ENCODE data around the gene JAKMIP2.
"Not testable (repeated sequence)": the region's sequence is repeated elsewhere in the genome, so short reads cannot be mapped to it uniquely, and the experiment has no call there.

Gene JAKMIP2

DNA sequence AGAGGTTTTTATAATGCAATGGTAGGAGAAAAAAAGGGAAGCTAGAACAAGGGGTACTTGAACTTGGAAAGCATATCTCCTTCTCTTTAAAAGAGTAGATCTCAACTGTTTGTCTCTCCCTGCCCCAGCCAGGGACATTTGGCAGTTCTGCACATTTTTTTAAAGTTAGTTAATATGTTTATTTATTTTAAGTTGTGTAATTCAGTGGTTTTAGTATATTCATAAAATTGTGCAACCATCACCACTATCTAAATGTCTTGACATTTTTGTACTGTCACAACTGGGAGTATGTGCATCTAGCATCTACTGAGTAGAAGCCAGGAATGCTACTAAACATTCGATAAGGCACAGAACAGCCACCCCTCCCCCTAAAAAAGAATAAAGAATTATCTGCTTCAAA is 169.2 kb downstream of the JAKMIP2 start:
- peaks cover 11% of the 10 kb centered on the region for H3K36me3 ChIP-seq (ENCODE audit: control insufficient read depth, insufficient read depth, low read length)
- no peak overlapping the region for H3K4me3 ChIP-seq (ENCODE audit: extremely low read depth, insufficient read depth, low read length, poor library complexity, severe bottlenecking)
- no peak overlapping the region for H3K27ac ChIP-seq (ENCODE audit: low read depth, low read length, severe bottlenecking)
- no CpG with 5 or more reads among the region's 1 CpG for WGBS, 2 experiments (ENCODE audit: insufficient coverage in 2 of 2)
- H3K4me1 ChIP-seq (ENCODE audit: control insufficient read depth, insufficient read depth, low read length, poor library complexity, severe bottlenecking) = no peaks in the 10 kb centered on the region
- no peaks in the 10 kb centered on the region for H3K9me3 ChIP-seq (ENCODE audit: control insufficient read depth, low read length)

DNA sequence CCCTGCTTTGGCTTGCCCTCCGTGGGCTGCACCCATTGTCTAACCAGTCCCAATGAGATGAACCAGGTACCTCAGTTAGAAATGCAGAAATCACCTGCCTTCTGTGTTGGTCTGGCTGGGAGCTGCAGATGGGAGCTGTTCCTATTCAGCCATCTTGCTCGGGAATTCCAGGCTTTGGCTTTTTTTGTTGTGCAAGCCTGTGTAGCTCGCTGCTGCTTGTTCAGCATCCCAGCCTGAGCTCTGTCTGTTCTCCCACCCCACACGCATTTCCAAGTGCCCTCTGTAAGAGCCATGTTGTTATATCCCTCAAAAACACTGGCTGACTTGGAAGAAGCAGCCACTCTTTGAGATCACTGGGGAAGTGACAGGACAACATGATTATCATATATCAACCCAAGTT is 171.0 kb downstream of the JAKMIP2 start:
- H3K9me3 ChIP-seq (ENCODE audit: control insufficient read depth, low read length) = no peaks in the 10 kb centered on the region
- H3K27ac ChIP-seq (ENCODE audit: low read depth, low read length, severe bottlenecking) = no peak overlapping the region
- 85 to 94% methylated on average over 4 of the region's 4 CpGs for WGBS, 2 experiments (ENCODE audit: insufficient coverage in 2 of 2)
- no peak overlapping the region for H3K4me3 ChIP-seq (ENCODE audit: extremely low read depth, insufficient read depth, low read length, poor library complexity, severe bottlenecking)
- H3K36me3 ChIP-seq (ENCODE audit: control insufficient read depth, insufficient read depth, low read length) = peaks cover 7% of the 10 kb centered on the region
- H3K4me1 ChIP-seq (ENCODE audit: control insufficient read depth, insufficient read depth, low read length, poor library complexity, severe bottlenecking) = no peaks in the 10 kb centered on the region

- no peak overlapping the region for H3K27ac ChIP-seq (ENCODE audit: low read depth, low read length, severe bottlenecking)
- no peaks in the 10 kb centered on the region for H3K4me1 ChIP-seq (ENCODE audit: control insufficient read depth, insufficient read depth, low read length, poor library complexity, severe bottlenecking)
- H3K36me3 ChIP-seq (ENCODE audit: control insufficient read depth, insufficient read depth, low read length) = peaks cover 7% of the 10 kb centered on the region
- H3K4me3 ChIP-seq (ENCODE audit: extremely low read depth, insufficient read depth, low read length, poor library complexity, severe bottlenecking) = no peak overlapping the region
- WGBS, 2 experiments (ENCODE audit: insufficient coverage in 2 of 2) = 93 to 95% methylated on average over 2 of the region's 3 CpGs
- H3K9me3 ChIP-seq (ENCODE audit: control insufficient read depth, low read length) = no peaks in the 10 kb centered on the region
These were observed 171.7 kb downstream of the JAKMIP2 start for GRCh38 chr5:147610798-147611197.

- WGBS, 2 experiments (ENCODE audit: insufficient coverage in 2 of 2) = 0% methylated on average over 1 of the region's 1 CpG; no CpG with 5 or more reads in 1 of the 2 experiments
- H3K27ac ChIP-seq (ENCODE audit: low read depth, low read length, severe bottlenecking) = no peak overlapping the region
- no peak overlapping the region for H3K4me3 ChIP-seq (ENCODE audit: extremely low read depth, insufficient read depth, low read length, poor library complexity, severe bottlenecking)
- H3K4me1 ChIP-seq (ENCODE audit: control insufficient read depth, insufficient read depth, low read length, poor library complexity, severe bottlenecking) = no peaks in the 10 kb centered on the region
- H3K9me3 ChIP-seq (ENCODE audit: control insufficient read depth, low read length) = no peaks in the 10 kb centered on the region
- H3K36me3 ChIP-seq (ENCODE audit: control insufficient read depth, insufficient read depth, low read length) = no peaks in the 10 kb centered on the region
These were observed 180.9 kb downstream of the JAKMIP2 start for GRCh38 chr5:147601652-147602051.

GRCh38 chr5:147591120-147591519 is 191.4 kb downstream of the JAKMIP2 start:
- H3K4me1 ChIP-seq (ENCODE audit: control insufficient read depth, insufficient read depth, low read length, poor library complexity, severe bottlenecking) = no peaks in the 10 kb centered on the region
- H3K9me3 ChIP-seq (ENCODE audit: control insufficient read depth, low read length) = no peaks in the 10 kb centered on the region
- H3K36me3 ChIP-seq (ENCODE audit: control insufficient read depth, insufficient read depth, low read length) = peaks cover 5% of the 10 kb centered on the region
- no peak overlapping the region for H3K27ac ChIP-seq (ENCODE audit: low read depth, low read length, severe bottlenecking)
- no CpG with 5 or more reads among the region's 1 CpG for WGBS, 2 experiments (ENCODE audit: insufficient coverage in 2 of 2)
- H3K4me3 ChIP-seq (ENCODE audit: extremely low read depth, insufficient read depth, low read length, poor library complexity, severe bottlenecking) = no peak overlapping the region

- H3K9me3 ChIP-seq (ENCODE audit: control insufficient read depth, low read length) = no peaks in the 10 kb centered on the region
- no peaks in the 10 kb centered on the region for H3K4me1 ChIP-seq (ENCODE audit: control insufficient read depth, insufficient read depth, low read length, poor library complexity, severe bottlenecking)
- no peak overlapping the region for H3K4me3 ChIP-seq (ENCODE audit: extremely low read depth, insufficient read depth, low read length, poor library complexity, severe bottlenecking)
- H3K27ac ChIP-seq (ENCODE audit: low read depth, low read length, severe bottlenecking) = no peak overlapping the region
- peaks cover 3% of the 10 kb centered on the region for H3K36me3 ChIP-seq (ENCODE audit: control insufficient read depth, insufficient read depth, low read length)
These were observed 192.4 kb downstream of the JAKMIP2 start for GRCh38 chr5:147590096-147590495.

DNA sequence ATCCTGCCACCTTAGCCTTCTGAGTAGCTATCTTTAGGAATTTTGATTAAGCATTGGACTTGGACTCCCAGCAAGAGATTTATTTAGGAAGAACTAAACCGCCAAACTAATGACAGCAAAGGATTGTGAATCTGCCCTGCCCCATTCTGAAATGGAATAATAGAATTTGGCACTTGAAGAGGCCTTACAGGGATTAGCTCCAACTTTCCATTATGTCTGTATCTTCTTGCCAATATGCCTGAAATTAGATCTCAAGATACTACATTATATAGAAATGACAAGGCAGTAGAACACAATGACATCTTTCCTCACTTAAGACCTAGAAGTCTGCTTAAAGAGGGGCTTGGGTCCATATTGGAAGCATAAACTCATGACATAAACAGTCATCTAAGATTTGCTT is 195.7 kb downstream of the JAKMIP2 start:
- Histone ChIP-seq H3K36me3 (ENCODE audit: control insufficient read depth, insufficient read depth, low read length) (no peaks in the 10 kb centered on the region), H3K4me1 (ENCODE audit: control insufficient read depth, insufficient read depth, low read length, poor library complexity, severe bottlenecking) (no peaks in the 10 kb centered on the region), H3K27ac (ENCODE audit: low read depth, low read length, severe bottlenecking) (no peak overlapping the region), H3K9me3 (ENCODE audit: control insufficient read depth, low read length) (no peaks in the 10 kb centered on the region), H3K4me3 (ENCODE audit: extremely low read depth, insufficient read depth, low read length, poor library complexity, severe bottlenecking) (no peak overlapping the region)
- WGBS, 2 experiments (ENCODE audit: insufficient coverage in 2 of 2) = 86 to 100% methylated on average over 1 of the region's 1 CpG

DNA sequence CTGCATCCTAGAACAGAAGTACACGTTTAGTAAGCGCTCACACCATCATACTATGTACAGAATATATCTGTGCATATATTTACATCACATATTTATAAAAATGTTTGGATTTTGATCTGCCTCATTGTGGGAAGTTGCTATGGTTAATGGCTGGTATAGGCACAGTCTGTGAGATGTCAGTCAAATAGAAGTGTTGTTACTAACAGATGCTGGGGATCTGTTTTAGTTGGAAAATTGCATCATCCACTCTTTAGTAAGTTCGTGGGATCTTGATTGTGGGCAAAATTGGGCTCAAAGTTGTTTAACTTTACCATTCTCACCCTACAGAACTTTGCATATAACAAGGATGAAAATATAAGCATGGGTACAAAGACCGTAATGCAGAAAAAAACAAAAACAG is 196.3 kb downstream of the JAKMIP2 start:
- H3K4me1 ChIP-seq (ENCODE audit: control insufficient read depth, insufficient read depth, low read length, poor library complexity, severe bottlenecking) = no peaks in the 10 kb centered on the region
- no CpG with 5 or more reads among the region's 4 CpGs for WGBS, 2 experiments (ENCODE audit: insufficient coverage in 2 of 2)
- H3K36me3 ChIP-seq (ENCODE audit: control insufficient read depth, insufficient read depth, low read length) = no peaks in the 10 kb centered on the region
- no peak overlapping the region for H3K27ac ChIP-seq (ENCODE audit: low read depth, low read length, severe bottlenecking)
- H3K9me3 ChIP-seq (ENCODE audit: control insufficient read depth, low read length) = no peaks in the 10 kb centered on the region
- H3K4me3 ChIP-seq (ENCODE audit: extremely low read depth, insufficient read depth, low read length, poor library complexity, severe bottlenecking) = no peak overlapping the region

GRCh38 chr5:147582272-147582671 is 200.3 kb downstream of the JAKMIP2 start:
- WGBS, 2 experiments (ENCODE audit: insufficient coverage in 2 of 2) = 71 to 99% methylated on average over 4 of the region's 6 CpGs
- H3K4me3 ChIP-seq (ENCODE audit: extremely low read depth, insufficient read depth, low read length, poor library complexity, severe bottlenecking); H3K27ac ChIP-seq (ENCODE audit: low read depth, low read length, severe bottlenecking); H3K36me3 ChIP-seq (ENCODE audit: control insufficient read depth, insufficient read depth, low read length); H3K9me3 ChIP-seq (ENCODE audit: control insufficient read depth, low read length); H3K4me1 ChIP-seq (ENCODE audit: control insufficient read depth, insufficient read depth, low read length, poor library complexity, severe bottlenecking): not testable (repeated sequence)

- WGBS, 2 experiments (ENCODE audit: insufficient coverage in 2 of 2) = 85 to 91% methylated on average over 7 of the region's 7 CpGs
- not testable (repeated sequence) for H3K36me3 ChIP-seq (ENCODE audit: control insufficient read depth, insufficient read depth, low read length)
These were observed 202.1 kb downstream of the JAKMIP2 start for GRCh38 chr5:147580418-147580817.

DNA sequence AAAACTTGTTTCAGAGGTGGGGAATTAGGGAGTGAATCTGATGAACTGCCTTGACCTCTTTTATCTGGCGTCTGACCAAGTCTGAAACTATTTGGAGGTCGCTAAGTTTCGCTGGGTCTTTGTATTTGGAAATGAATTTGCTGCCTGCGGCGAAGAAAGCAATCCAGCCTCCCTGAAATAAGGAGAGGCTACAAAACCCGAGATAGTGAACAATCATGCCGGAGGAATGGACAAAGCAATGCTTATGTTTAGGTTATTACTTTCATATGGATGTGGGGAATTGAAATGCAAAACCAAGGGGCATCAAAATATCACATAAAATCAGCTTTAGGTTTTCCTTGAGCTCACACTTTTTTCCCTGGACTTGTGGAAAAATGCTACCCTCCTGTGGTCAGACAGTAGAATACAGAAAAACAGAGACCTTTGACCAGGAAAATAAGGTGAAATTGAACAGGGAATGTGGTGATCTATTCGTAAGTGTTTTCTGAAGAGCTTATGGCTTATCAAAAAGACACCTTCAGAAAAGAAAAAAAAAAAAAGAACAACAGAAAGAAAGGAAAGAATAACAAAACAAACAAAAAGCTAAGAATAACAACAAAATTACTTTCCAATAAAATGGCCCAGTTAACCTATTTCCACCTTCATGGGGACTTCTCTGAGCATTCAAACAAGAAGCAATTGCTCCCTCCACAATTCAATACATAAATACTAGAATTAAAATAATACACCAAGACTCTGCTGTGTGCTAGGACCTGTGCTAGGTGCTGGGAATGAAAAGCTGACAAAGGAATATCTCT is 204.1 kb downstream of the JAKMIP2 start:
- Histone ChIP-seq H3K27ac (ENCODE audit: low read depth, low read length, severe bottlenecking) (peak overlapping the region; percentile 62), H3K36me3 (ENCODE audit: control insufficient read depth, insufficient read depth, low read length) (no peaks in the 10 kb centered on the region), H3K9me3 (ENCODE audit: control insufficient read depth, low read length) (no peaks in the 10 kb centered on the region), H3K4me1 (ENCODE audit: control insufficient read depth, insufficient read depth, low read length, poor library complexity, severe bottlenecking) (peaks cover 8% of the 10 kb centered on the region), H3K4me3 (ENCODE audit: extremely low read depth, insufficient read depth, low read length, poor library complexity, severe bottlenecking) (no peak overlapping the region)
- 21 to 22% methylated on average over 5 to 6 of the region's 8 CpGs for WGBS, 2 experiments (ENCODE audit: insufficient coverage in 2 of 2)

More at GRCh38 chr5:147580418-147580817, 202.1 kb downstream of the JAKMIP2 start:
- H3K4me1 ChIP-seq (ENCODE audit: control insufficient read depth, insufficient read depth, low read length, poor library complexity, severe bottlenecking); H3K27ac ChIP-seq (ENCODE audit: low read depth, low read length, severe bottlenecking); H3K9me3 ChIP-seq (ENCODE audit: control insufficient read depth, low read length); H3K4me3 ChIP-seq (ENCODE audit: extremely low read depth, insufficient read depth, low read length, poor library complexity, severe bottlenecking): not testable (repeated sequence)

Data from mesodermal cell (in vitro differentiated cells).